ENCODE results near the gene RBM42. TPM values are rescaled to one million over a fixed set of nuclear protein-coding genes. Genes with fewer than 3 reads are reported as not detected.
"Not testable (repeated sequence)": the region's sequence is repeated elsewhere in the genome, so short reads cannot be mapped to it uniquely, and the experiment has no call there.

RBM42 gene
- total RNA-seq, 1 donor from 2014 or later = 96.5 TPM

GRCh38 chr19:35648017-35648961 is 19.5 kb downstream of the RBM42 start, which contains the start of gene COX6B1:
COX6B1 (plus strand) TSS chr19:35648323; CDS start chr19:35651244, 2,921 bp downstream.
- intact Hi-C loops (cut with micrococcal nuclease) = loop anchor here (1.0 to 10.0 kb wide), 7 partner anchors 20 to 407 kb away; partner anchors contain the start of genes ALKBH6, HAUS5, THAP8 and TMEM147

DNA sequence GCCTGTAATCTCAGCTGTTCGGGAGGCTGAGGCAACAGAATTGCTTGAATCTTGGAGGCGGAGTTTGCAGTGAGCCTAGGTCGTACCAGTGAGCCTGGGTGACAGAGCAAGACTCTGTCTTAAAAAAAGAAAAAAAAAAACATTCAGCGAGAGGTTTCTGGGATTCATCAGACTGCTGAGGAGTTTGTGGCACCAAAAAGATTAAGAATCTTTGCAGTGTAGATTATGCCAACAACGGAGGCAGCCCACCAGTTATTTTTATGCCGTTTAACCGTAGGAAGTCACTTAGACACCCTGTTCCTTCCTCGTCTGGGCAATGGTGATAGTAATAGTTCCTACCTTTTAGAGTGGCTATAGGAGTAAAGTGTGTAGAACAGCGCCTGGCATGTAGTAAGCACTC is 21.7 kb downstream of the RBM42 start:
- intact Hi-C loops (cut with micrococcal nuclease) = no loop called here

DNA sequence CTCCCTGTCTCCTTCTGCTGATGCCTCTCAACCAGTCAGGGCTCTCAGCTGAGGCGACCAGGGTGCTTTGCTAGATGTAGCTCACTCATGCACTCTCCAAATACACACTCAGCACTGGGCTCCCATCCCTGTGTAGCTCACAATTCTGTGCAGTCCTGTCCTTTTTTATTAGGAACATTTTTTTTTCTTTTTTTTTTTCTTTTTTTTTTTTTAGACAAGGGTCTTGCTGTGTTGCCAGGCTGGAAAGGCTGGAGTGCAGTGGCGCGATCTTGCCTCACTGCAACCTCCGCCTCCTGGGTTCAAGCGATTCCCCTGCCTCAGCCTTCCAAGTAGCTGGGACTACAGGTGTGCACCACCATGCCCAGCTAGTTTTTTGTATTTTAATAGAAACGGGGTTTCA is 26.0 kb downstream of the RBM42 start:
- intact Hi-C loops (cut with micrococcal nuclease) = not testable (repeated sequence)

DNA sequence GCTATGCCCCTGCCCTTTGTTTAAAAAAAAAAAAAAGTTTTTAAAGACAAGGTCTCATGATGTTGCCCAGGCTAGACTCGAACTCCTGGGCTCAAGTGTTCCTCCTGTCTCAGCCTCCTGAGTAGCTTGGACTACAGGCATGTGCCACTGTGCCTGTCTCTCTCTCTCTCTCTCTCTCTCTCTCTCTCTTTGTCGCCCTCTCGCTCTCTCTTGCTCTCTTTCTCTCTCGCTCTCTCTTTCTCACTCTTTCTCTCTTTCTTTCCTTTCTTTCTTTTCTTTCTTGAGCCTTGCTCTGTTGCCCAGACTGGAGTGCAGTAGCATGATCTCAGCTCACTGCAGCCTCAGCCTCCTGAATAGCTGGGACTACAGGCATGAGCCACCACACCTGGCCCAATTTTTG is 26.8 kb downstream of the RBM42 start:
- intact Hi-C loops (cut with micrococcal nuclease) = no loop called here

GRCh38 chr19:35656700-35657099 is 27.9 kb downstream of the RBM42 start:
- intact Hi-C loops (cut with micrococcal nuclease) = no loop called here

DNA sequence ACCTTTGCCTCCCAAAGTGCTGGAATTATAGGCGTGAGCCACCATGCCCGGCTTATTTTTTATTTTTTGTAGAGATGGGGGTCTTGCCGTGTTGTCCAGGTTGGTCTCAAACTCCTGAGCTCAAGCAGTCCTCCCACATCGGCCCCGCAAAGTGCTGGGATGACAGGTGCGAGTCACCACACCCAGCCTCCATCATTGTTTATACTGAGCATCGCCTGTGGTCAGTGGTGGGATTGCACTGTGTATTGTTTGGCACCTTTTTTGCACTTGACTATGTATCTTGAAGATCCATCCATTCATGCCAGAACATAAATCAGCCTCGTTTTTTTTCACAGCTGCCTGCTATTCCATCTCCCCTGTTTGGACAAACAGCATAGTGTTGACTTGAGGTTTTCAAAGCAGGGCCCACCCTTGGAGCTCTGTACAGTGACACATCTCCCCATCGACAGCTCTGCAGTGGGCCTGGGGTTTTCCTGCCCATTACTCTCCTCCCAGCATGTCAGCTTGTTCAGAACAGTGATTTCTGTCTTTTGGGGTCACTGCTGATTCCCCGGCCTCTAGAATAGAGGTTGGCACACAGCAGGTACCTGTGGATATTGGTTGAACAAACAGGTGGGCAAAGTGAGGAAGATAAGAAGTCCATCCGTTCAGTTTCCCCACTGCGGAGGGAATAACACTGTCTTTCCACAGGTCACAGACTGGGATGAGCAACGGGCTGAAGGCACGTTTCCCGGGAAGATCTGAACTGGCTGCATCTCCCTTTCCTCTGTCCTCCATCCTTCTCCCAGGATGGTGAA is 29.3 kb downstream of the RBM42 start:
- intact Hi-C loops (cut with micrococcal nuclease) = no loop called here

DNA sequence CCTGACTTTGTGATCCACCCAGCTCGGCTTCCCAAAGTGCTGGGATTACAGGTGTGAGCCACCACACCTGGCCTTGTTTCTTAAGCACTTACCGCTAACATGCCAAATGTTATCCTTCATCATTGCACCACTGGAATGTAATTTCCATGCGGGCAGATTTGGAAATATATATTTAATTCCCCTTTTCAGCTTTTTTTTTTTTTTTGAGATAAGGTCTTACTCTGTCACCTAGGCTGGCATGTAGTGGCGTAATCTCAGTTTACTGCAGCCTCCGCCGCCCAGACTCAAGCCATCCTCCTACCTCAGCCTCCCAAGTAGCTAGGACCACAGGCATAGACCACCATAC is 33.1 kb downstream of the RBM42 start:
- intact Hi-C loops (cut with micrococcal nuclease) = no loop called here

DNA sequence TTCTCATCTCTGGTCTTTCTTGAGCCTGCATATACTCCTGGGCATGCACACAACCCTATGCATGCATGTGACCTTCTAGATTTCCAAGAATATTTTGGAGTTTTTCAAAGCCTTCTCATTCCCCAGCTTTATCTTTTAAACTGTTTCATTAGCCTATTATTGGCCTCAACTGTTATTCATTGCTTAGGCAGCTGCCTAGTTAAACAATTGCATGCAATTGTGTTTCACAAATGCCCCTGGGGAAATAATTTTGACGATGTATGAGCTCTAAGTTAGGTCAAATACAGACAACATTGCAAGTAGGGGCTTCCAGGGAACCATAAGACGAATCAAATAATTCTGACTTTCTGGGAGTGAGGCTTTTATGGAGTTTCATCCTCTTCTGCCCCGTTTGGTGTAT is 35.1 kb downstream of the RBM42 start:
- intact Hi-C loops (cut with micrococcal nuclease) = no loop called here

GRCh38 chr19:35665157-35665556 is 36.3 kb downstream of the RBM42 start:
- intact Hi-C loops (cut with micrococcal nuclease) = no loop called here

DNA sequence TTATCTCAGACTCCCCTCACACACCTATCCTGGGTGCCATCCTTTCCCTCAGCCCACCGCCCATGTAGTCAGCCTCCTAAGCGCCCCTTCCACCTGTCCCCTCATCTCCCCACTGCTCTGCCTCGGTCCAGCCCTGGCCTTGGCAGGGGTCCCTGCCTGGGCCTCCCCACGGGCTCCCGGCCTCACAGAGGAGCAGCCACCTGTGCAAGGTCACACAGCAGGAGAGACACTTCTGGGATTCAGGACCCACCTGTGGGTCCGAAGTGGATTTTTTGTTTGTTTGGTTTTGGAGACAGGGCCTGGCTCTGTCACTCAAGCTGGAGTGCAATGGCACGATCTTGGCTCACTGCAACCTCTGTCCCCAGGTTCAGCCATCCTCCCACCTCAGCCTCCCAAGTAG is 36.8 kb downstream of the RBM42 start:
- intact Hi-C loops (cut with micrococcal nuclease) = no loop called here

- intact Hi-C loops (cut with micrococcal nuclease) = no loop called here
Observed at GRCh38 chr19:35666251-35666913, 37.5 kb downstream of the RBM42 start, which contains the start of gene UPK1A. UPK1A (plus strand) TSS chr19:35666517; CDS start chr19:35666813, 296 bp downstream.

- intact Hi-C loops (cut with micrococcal nuclease) = no loop called here
Observed at GRCh38 chr19:35669566-35669965, 40.7 kb downstream of the RBM42 start.

DNA sequence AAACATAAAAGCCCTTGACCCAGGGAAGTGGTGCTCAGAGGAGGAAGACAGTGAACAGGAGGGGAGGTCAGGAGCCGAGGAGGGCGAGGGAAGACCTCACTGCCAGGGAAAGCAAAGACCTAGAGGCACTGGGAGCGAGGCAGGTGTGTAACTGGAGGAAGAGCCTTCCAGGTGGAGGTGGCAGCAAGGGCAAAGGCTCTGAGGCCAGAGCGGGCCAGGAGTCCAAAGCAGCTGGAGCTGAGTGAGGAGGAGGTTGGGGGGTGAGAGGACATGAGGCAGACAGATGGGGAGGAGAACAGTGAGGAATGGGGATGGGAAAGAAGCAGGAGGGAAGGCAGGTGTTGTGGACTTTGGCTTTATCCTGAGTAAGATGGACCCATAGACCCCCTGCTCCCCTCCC is 41.1 kb downstream of the RBM42 start:
- intact Hi-C loops (cut with micrococcal nuclease) = loop anchor here (5.0 kb wide), 1 partner anchor 123 kb away; the partner anchor contains the start of gene TMEM147

DNA sequence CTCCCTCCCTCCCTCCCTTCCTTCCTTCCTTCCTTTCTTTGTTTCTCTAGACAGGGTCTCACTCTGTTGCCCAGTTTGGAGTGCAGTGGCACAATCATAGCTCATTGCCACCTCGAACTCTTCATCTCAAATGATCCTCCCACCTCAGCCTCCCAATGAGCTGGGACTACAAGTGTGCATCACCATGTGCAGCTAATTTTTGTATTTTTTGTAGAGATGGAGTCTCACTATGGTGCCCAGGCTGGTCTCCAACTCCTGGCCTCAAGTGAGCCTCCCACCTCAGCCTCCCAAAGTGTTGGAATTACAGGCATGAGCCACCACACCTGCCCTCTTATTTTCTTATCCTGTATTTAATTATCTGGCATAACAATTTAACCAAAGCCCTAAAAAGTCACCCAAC is 41.9 kb downstream of the RBM42 start:
- intact Hi-C loops (cut with micrococcal nuclease) = loop anchor here (5.0 kb wide), 1 partner anchor 123 kb away; the partner anchor contains the start of gene TMEM147

DNA sequence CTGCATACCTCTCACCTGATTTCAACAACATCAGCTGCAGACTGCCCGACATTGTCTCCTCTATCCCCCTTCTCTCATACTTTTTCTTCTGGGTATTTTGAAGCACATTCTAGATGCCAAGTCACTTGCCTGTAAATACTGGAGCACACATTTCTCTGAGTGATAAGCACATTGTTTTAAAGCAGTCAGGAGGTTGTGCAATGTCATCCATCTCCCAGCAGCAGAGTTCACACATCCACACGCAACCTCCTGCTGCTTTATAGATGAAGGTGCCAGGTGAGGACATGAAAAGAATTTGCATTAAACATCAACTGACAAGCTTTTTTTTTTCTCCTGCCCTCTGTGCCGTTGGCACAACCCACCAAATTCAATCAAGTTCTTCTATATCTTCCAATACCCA is 43.0 kb downstream of the RBM42 start:
- intact Hi-C loops (cut with micrococcal nuclease) = loop anchor here (5.0 kb wide), 1 partner anchor 125 kb away; the partner anchor contains the start of gene TMEM147

DNA sequence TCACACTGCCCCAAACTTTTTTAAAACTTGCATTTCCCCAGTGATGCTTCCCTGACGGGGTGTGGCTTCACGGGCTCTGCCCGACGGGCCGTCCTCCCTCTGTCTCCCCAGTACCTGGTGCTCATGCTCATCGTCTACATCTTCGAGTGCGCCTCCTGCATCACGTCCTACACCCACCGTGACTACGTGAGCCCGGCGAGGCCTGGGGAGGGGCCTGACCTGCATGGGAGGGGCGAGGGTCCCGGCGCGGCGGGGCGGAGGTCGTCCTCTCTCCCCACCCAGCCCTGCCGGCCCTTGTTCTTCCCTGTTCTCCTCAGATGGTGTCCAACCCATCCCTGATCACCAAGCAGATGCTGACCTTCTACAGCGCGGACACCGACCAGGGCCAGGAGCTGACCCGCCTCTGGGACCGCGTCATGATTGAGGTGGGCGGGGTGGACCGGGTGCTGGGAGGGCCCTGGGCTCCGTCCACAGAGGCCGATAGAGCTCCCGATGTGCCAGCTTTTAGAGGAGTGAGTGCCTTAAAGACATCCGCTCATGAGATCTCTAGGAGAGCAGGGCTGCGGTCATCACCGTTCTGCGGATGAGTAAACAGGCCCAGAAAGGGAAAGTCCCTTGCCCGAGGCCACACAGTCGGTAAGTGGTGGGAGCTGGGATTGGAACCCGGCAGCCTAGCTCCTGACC is 44.4 kb downstream of the RBM42 start:
- intact Hi-C loops (cut with micrococcal nuclease) = loop anchor here (5.0 kb wide), 1 partner anchor 126 kb away; the partner anchor contains the start of gene TMEM147

- intact Hi-C loops (cut with micrococcal nuclease) = no loop called here
Observed at GRCh38 chr19:35675589-35676140, 46.8 kb downstream of the RBM42 start.

All from T-helper 2 cell treated with Interferon-gamma antibody and Interleukin-4, amounts not matched to agents 100 ng/mL and 5 ng/mL, for 36 hours (primary cell).